NCI-H526 treated with DMSO at 0.1 percent for 48 hours (cell line): ENCODE measurements around the gene CDIPT.

Experiments used
- DNase-seq: peaks from one replicate; lab custom pipeline; 2025; lab: John Stamatoyannopoulos, UW

Gene CDIPT

DNA sequence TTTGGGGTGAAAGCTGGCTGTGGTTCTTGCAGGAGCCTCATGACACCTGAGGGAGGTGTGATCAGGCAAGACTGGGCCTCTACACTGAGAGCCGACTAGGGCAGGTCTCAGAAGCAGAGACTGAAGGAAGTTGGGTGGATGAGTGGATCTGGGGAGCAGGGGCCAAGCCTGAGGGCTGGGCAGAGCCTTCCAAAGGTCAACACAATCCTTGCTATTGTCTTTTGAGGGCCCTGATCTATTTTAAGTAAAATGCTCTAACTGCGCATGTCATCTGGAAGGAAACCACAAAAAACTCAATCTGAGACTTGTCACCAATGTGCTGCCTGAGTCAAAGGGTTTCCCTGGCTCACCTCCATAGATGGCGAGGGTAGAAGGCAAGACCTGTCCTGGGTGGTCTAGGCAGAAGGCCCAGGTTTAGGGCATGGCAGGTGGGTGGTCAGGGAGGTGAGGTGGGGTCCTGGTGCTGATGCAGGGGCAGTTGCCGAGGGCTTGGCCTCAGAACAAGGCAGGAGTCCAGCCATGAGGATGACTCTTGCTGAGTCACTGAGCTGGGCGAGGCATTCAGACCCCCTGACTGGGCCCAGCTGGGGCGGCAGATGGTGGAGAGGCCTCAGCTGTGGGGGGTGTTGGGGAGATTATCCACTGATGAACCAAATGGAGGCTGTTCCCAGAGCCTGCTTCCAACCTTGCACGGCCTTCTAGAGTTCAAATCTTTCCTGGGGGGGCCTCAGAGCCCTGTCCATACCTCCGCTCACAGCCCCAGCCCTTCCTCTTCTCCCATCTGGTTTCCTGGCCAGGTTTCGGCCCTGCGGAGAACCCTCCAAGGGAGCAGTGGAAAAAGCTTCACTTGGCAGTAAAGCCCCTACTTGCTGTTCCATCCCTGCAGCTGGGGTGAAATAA is 37.6 kb downstream of the CDIPT start:
- no peak for DNase-seq

DNA sequence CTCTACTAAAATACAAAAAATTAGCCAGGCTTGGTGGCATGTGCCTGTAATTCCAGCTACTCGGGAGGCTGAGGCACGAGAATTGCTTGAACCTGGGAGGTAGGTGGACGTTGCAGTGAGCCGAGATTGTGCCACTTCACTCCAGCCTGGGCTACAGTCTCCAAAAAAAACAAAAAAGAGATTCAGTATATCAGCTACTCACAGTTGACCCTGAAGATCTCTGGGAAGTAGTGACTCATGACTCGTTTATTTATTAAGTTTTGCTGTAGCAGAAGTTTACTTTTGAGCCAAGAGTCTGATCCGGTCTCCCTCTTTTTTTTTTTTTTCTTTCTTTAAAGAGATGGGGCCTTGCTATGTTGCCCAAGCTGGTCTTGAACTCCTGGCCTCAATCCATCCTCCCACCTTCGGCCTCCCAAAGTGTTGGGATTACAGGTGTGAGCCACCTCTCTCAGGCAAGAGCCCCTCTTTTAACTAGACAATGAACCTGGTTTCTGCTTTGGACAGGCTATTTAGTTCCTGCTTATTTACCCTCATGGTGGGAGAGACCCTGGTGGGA is 38.4 kb downstream of the CDIPT start:
- DNase-seq, result no peak

DNA sequence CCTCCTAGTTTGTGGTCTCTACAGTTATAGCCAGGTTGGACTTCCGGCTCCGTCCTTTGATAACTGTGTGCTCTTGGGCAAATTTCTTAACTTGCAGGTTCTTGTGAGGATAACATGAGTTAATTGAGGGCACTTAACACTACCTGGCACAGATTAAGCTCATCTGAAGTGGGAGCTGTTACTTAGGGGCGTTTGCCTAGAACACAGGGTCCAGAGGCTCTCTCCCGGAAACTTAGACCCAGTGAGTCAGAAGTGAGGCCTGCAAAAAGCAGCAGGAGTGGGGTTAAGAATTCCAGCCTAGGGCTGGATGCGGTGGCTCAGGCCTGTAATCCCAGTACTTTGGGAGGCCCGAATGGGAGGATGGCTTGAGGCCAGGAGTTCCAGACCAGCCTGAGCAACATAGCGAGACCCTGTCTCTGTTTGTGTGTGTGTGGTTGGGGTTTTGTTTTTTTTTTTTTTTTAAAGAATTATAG is 41.3 kb downstream of the CDIPT start:
- DNase-seq, result no peak

DNA sequence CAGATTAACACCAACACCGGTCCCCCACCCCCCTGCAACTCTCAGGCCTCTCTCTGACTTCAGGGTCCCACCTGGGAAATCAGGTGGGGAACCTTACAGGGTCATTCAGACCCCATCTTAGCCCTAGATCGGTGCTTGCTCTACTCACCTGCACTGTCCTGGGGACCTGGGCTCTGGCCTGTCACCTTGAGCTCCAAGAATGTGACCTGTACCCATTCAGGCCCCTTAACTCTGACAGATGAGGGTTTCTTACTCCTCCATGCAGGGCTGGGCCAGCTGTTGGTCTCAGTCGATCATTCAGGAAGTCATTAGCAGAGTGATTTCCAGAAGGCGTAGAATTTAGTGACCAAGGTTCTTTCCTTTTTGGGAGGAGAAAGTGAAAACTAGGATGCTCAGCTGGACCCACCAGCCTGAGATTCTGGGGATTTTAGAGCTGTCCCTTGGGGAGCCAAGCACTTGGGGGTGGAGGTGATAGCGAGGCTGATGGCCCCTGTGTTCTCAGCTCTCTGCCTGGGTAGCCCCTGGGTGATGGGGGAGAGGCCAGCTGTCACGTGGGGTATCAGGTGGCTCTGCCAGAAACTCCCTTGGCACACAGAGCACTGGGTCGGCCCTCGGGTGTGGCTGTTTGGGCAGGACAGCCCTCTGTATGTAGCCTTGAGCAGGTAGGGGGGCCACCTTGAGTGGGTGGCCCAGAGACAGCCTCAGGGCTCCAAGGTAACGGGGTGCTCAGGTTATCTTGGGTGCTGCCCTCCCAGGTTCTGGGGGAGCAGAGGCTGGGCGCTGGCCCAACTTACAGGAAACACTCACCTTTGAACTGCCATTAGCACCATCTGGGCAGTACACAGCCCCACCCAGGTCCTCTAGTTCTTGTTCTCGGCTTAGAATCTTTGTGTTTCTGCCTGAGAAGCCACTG is 42.0 kb downstream of the CDIPT start:
- no peak for DNase-seq

DNA sequence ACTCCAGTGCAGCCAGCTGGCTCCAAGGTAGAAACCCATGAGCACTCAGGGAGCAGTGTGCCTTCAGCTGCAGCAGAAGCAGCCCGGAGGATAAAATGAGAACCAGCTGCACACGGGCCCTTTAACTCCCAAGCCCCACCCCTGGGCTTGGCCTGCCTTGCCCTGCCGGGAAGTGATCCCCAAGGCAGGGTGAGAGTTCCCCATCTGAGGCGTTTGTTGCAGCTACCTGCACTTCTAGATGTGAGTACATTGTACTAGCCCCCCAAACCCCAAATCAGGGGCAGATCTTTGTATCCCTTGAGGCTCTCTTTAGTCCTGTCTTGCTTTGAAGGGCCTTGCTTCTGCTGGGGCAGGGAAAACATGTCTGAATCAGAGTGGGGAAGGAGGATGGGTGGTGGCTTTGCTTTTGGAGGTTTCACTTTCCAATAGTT is 42.7 kb downstream of the CDIPT start, which contains the start of gene MVP:
Gene MVP (plus strand): TSS at position 192 of the 431 bp plus-strand sequence. CDS start 10,088 bp downstream, outside the sequence.
- DNase-seq, result no peak

DNA sequence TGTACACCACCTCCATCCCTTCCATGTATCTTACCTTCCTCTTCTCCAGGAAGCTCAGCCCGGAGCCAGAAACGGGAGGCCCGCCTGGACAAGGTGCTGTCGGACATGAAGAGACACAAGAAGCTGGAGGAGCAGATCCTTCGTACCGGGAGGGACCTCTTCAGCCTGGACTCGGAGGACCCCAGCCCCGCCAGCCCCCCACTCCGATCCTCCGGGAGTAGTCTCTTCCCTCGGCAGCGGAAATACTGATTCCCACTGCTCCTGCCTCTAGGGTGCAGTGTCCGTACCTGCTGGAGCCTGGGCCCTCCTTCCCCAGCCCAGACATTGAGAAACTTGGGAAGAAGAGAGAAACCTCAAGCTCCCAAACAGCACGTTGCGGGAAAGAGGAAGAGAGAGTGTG is 43.5 kb downstream of the CDIPT start:
- DNase-seq, result no peak

DNA sequence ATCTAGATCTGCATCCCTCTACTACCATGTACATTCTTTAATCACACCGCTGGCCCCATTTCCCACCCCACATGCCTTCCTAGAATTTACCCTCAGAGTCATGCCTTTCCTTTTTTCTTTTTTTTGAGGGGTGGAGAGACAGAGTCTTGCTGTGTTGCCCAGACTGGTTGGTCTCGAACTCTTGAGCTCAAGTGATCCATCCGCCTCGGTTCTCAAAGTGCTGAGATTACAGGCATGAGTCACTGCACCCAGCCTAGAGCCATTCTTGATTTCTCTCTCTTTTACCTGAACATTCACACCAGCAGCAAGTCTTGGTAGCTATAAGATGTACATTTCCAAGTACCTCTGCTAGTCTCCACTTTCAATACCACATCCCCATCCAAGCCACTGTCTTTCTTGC is 44.9 kb downstream of the CDIPT start:
- no peak for DNase-seq

DNA sequence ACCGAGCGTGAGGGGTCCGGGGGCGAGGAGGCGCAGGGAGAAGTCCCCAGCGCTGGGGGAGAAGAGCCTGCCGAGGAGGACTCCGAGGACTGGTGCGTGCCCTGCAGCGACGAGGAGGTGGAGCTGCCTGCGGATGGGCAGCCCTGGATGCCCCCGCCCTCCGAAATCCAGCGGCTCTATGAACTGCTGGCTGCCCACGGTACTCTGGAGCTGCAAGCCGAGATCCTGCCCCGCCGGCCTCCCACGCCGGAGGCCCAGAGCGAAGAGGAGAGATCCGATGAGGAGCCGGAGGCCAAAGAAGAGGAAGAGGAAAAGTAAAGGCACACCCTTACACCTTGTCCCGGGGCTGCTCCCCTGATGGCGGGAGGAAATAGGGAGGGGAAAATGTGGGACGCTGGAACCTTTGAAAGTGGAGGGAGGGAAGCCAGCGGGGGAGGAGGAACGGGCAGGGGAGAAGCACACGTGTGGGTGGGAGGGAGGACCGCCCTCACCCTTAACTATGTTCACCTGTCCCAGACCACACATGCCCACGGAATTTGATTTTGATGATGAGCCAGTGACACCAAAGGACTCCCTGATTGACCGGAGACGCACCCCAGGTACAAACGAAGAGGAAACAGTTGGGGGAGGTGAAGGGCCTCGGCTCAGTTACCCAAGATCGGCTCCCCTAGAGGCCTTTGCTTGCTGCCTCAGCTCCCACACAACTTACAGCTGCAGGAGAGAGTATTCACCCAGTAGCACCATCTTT is 46.2 kb downstream of the CDIPT start:
- peak; percentile 47 for DNase-seq

DNA sequence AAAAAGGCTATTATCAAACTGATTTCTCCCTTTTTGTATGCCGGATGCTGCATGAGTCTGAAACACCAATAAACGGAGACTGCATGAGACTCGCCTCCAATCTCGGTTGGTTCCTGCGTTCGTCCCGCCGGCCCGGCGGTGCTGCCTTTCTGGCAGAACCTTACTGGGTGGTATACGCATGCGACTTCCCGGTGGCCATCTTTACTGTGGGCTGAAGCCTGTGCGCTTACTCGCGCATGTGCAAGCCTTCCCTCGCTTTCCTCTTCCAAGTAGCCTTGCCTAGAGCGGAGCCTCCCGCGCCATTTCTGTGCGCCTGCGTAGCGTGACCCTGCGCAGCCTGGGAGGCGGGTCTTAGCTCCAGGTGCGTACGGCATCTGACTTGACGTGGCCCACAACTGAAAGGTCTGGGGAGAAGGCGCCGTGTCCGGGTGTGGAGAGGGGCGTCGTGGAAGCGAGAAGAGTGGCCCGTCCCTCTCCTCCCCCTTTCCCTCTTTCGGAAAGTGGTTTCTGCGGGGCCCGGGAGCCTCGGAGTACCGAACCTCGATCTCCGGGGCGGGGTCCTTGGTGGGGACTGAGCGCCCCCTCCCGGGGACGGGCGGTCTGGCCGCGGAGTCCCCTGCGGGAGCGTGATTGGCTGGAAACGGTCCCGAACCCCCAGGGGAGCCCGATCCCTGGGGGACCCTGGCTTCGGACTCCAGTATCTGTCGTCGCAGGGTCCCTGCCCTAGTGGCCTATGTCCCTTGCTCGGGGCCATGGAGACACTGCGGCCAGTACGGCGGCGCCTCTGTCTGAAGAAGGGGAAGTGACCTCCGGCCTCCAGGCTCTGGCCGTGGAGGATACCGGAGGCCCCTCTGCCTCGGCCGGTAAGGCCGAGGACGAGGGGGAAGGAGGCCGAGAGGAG is 47.0 kb downstream of the CDIPT start, which contains the start of gene PAGR1:
Gene PAGR1 (plus strand): TSS at position 360 of the 901 bp plus-strand sequence. CDS start 374 bp downstream, at position 734.
- peak; percentile 99 for DNase-seq

DNA sequence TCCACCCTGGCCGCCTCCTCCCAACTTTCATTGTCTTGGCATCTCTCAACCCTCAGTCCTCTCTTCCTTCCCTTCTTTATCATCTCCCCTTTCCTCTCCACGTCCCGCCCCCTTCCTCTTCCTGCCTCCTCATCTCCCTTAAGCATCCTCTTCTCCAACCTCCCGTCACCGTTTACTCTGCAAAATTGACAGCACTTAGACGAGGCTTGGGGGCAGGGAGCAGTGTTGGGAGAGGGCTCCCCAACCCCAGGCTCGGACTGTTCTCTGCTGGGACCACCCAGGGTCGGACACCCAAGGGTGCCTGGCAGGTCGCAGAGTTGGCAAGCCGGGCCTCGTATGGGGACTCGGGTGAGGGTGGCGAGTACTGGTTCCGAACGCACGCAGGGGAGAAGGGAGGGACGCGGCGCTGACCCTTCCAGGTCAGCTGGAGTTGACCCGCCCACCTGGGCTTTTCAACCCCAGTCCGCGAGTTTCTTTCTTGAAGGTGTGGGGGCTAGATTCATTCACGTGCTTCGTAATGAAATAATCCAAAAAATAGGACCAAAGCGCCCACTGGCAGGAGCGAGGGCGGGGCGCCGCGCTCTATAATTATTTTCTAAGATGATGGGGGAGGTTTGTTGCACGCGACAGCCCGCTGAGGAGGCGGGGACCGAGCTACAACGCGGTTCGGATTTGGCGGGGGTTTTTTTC is 47.8 kb downstream of the CDIPT start:
- no peak for DNase-seq

DNA sequence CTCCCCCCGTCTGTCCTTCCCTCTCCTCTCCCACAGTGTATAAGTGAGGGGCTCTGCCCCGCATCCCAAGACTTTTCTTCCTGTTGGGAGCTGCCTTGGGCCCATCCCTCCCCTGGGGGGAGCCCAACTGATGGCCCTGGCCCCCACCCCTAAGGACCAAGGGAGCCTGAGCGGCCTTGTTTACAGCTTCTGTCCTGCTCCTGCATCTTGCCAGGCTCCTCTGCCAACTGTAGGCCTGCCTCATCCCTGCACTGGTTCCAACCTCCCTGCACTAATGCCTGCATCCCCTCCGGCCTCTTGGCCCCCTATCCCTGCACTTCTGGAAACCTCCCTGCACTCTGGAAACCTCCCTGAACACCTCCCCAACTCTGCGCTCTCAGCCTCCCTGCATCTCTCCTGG is 48.4 kb downstream of the CDIPT start:
- DNase-seq, result no peak

DNA sequence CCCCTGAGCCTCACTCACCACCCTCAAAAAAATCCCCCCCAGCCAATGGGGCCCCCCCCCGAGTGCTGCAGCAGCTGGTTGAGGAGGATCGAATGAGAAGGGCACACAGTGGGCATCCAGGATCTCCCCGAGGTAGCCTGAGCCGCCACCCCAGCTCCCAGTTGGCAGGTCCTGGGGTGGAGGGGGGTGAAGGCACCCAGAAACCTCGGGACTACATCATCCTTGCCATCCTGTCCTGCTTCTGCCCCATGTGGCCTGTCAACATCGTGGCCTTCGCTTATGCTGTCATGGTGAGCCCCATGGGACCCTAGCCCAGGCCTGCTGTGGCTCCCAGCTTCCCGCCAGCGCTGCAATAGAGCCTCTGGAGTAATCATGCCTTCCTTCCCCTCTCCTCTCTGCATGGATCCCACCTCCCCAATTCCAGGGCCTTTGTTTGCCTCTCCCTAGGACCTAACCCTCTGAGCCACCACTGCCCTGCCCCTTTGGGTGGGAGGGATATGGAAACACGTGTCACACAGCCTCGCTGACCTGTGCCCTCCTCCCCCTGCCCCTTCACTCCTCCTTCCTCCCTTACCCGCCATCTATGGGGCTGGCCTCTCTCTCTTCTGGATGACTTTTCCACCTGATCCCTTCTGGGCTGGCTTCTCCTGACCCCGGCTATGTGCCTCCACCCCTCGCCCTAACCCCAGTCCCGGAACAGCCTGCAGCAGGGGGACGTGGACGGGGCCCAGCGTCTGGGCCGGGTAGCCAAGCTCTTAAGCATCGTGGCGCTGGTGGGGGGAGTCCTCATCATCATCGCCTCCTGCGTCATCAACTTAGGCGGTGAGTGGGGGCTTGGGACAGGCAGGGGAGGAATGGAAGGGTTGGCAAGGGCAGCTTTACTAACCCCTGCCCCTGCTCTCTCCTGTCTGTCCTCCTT is 49.1 kb downstream of the CDIPT start:
- no peak for DNase-seq

DNA sequence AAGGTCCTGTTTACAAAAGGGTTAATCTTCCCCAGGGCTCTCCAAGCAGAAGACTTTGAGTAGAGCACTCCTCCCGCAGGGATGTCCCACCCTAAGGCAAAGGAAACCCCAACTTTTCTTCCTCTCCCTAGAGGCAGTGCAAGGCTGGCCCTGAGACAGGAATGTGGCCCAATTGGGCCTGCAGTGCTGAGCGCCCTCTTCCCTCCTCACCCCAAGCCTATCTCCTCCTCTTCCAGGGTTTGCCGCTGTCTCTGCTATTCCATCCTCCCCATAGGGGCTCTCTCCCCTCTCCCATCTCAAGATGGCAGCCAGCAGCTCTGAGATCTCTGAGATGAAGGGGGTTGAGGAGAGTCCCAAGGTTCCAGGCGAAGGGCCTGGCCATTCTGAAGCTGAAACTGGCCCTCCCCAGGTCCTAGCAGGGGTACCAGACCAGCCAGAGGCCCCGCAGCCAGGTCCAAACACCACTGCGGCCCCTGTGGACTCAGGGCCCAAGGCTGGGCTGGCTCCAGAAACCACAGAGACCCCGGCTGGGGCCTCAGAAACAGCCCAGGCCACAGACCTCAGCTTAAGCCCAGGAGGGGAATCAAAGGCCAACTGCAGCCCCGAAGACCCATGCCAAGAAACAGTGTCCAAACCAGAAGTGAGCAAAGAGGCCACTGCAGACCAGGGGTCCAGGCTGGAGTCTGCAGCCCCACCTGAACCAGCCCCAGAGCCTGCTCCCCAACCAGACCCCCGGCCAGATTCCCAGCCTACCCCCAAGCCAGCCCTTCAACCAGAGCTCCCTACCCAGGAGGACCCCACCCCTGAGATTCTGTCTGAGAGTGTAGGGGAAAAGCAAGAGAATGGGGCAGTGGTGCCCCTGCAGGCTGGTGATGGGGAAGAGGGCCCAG is 50.0 kb downstream of the CDIPT start:
- DNase-seq, result no peak

DNA sequence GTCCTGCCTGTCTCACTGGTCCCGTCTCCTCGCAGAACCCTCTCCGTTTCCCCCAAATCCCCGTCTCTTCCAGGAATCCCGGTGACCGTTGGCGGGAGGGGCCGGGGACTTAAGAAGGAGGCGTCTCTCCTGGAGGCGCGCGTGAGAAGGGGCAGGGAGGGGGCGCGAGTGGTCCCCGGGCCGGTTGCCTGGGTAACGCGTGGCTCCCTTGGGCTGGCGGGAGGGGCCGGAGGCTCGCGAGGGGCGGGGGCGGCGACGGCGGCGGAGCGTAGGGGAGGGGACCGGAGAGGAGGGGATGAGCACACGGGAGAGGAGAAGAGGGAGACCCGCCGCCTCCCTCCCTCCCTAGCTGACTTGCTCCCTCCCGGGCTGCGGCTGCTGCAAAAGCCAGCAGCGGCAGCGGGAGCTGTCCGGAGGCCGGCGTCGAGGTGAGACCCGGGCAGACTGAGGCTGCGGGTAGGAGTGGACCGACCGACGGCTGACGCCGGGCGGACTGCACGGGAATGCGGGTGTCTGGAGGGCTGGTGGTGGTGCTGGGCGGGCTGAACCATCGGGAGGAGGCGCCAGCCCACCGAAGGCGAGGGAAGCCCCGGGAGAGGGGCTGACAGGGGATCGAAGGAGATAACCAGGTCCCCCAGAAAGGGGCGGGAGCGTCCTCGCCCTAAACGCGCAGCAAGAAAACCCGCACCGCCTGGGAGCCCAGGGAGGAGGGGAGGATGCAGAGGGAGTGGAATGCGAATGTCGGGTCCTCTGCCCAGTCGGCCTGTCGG is 50.9 kb downstream of the CDIPT start, which contains the start of gene PRRT2:
Gene PRRT2 (plus strand): TSS at position 298 of the 770 bp plus-strand sequence. CDS start 862 bp downstream, outside the sequence.
- DNase-seq, result peak; percentile 76

DNA sequence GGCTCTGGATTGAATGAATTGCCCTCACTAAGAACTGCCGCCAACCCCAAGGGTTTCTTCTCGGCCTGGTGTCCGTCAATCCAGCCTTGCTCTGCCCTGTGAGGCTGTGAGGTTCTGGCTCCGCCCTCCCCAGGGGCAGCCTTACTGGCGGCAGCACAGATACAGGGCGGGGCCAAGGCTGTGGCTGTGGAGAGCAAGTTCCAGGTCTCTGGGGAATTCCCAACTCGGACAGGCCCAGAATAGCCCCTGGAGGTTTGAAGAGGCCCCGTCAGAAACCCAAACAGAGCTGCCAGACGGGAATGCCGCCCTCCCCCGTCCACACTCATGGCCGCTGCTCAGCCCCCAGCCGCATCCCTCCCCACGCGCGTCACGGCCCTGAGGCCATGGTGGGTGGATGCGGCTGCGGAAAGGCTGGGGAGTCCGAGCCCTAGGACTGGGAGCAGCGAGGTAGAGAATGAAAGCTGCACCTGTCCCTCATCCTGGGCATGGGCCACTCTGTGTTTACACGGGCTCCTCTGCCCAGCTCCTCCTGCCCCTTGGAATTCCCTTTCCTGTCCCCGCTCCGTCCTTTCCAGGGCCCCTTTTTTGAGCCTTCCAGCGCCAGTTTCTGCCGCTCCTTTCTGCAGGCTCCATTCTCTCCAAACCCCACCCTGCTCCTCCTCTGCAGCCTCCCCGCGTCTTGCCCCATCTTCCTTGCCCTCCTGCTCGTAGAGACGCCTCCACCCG is 51.7 kb downstream of the CDIPT start:
- DNase-seq, result peak; percentile 97

DNA sequence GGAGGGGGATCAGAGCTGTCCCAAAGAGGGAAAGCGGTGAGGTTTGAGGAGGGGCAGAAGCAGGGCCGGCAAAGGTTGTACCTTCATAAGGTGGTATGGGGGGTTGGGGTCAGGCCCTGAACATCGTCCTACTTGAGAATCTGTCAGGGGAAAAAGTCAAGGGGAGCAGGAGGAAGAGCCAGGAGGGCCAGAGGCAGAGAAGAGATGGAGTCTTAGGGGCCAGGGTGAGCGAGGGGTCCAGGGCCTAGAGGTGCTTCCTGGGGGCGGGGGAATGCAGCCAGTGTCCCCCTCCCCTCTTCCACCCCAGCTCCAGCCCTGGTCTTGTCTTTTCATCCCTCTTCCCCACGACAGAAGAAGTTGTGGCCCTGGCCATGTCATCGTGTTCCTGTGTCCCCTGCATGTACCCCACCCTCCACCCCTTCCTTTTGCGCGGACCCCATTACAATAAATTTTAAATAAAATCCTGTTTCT is 52.3 kb downstream of the CDIPT start:
- DNase-seq, result no peak
